PC-3 (cell line): ENCODE measurements around the gene NKIRAS1. TPM values are rescaled to one million over a fixed set of nuclear protein-coding genes. Genes with fewer than 3 reads are reported as not detected.

ENCODE experiments used
- ATAC-seq: fragments of 200-7000 bp; cut with Tn5 transposase; 2 replicates; pipeline ENCODE4 v1.9.1; 2020; ENCODE audit warnings: mild to moderate bottlenecking, moderate library complexity
- BruUV-seq: library from RNA; stranded (reverse); fragments of 400-500 nt; replicated peaks from 2 replicates; lab custom pipeline; 2021; lab: Mats Ljungman, UMichigan
- CTCF ChIA-PET: fragments of 300-600 bp; sonication (Branson Sonifier 250); formaldehyde crosslinking; loops from one replicate; lab custom pipeline; 2022; ENCODE audit warnings: antibody characterized with exemption; lab: Charles Lee
- POLR2A ChIA-PET: fragments of 300-600 bp; sonication (Branson Sonifier 250); formaldehyde crosslinking; loops from one replicate; lab custom pipeline; 2022; ENCODE audit warnings: antibody characterized with exemption; ENCODE audit not compliant: unreplicated experiment; lab: Charles Lee
- DNase-seq: peaks from one replicate; pipeline ENCODE4 v3.0.0-alpha.2; 2015
- H2AFZ ChIP-seq: fragments of 300-600 bp; sonication (generic); 2 replicates; pipeline ENCODE4 v1.6.0; 2016; ENCODE audit warnings: antibody characterized with exemption, low read length
- H3F3A ChIP-seq: fragments of 300-600 bp; sonication (generic); one replicate; pipeline ENCODE4 v1.6.0; 2017; ENCODE audit warnings: antibody characterized with exemption, low read length, control low read depth, mild to moderate bottlenecking; ENCODE audit not compliant: unreplicated experiment
- H3K27ac ChIP-seq: fragments of 300-600 bp; sonication (generic); 2 replicates; pipeline ENCODE4 v1.5.1; 2016; ENCODE audit warnings: mild to moderate bottlenecking, low read length
- H3K27me3 ChIP-seq: fragments of 300-600 bp; sonication (generic); 2 replicates; pipeline ENCODE4 v1.6.1; 2016; ENCODE audit warnings: low read length, mixed read lengths
- H3K36me3 ChIP-seq: fragments of 300-600 bp; sonication (generic); 2 replicates; pipeline ENCODE4 v1.6.1; 2016; ENCODE audit warnings: low read depth, mixed run types, low read length, mixed read lengths
- H3K4me1 ChIP-seq: fragments of 300-600 bp; sonication (generic); 2 replicates; pipeline ENCODE4 v1.5.1; 2016; ENCODE audit warnings: low read length; ENCODE audit not compliant: insufficient read depth
- H3K4me2 ChIP-seq: fragments of 300-600 bp; sonication (generic); 2 replicates; pipeline ENCODE4 v1.6.0; 2016; ENCODE audit warnings: low read length
- H3K4me3 ChIP-seq: fragments of 300-600 bp; sonication (generic); 2 replicates; pipeline ENCODE4 v1.5.1; 2016; ENCODE audit warnings: mild to moderate bottlenecking, low read length, mixed read lengths
- H3K79me2 ChIP-seq: fragments of 300-600 bp; sonication (generic); 2 replicates; pipeline ENCODE4 v1.6.1; 2017; ENCODE audit warnings: low read length, mixed read lengths
- H3K9ac ChIP-seq: fragments of 300-600 bp; sonication (generic); 2 replicates; pipeline ENCODE4 v1.6.0; 2016; ENCODE audit warnings: mild to moderate bottlenecking, low read length
- H3K9me2 ChIP-seq: fragments of 300-600 bp; sonication (generic); replicated peaks from 2 replicates; pipeline ENCODE4 v1.6.1; 2016; ENCODE audit warnings: mixed run types, low read length, mixed read lengths
- H3K9me3 ChIP-seq: fragments of 300-600 bp; sonication (generic); 2 replicates; pipeline ENCODE4 v1.6.1; 2016; ENCODE audit warnings: low read length, mixed read lengths
- H4K20me1 ChIP-seq: fragments of 300-600 bp; sonication (generic); 2 replicates; pipeline ENCODE4 v1.6.1; 2016; ENCODE audit warnings: low read length, mixed read lengths
- CTCF ChIP-seq: fragments of 300-600 bp; sonication (generic); conservative IDR thresholded peaks from 2 replicates; pipeline ENCODE4 v1.5.1; 2017; ENCODE audit warnings: antibody characterized with exemption, low read depth, mild to moderate bottlenecking, low read length
- EZH2 ChIP-seq: fragments of 300-600 bp; sonication (generic); IDR thresholded peaks from one replicate; pipeline ENCODE4 v1.6.1; 2017; ENCODE audit warnings: antibody characterized with exemption, mild to moderate bottlenecking, low read length; ENCODE audit not compliant: unreplicated experiment
- EZH2phosphoT487 ChIP-seq: fragments of 300-600 bp; sonication (generic); IDR thresholded peaks from 2 replicates; pipeline ENCODE4 v1.6.1; 2018; ENCODE audit warnings: mild to moderate bottlenecking, antibody characterized with exemption, low read length, borderline replicate concordance
- intact Hi-C: fragments of 100-400 bp; cut with micrococcal nuclease; formaldehyde crosslinking; loops from 2 replicates; pipeline ENCODE4 v1.9.0; 2023
- total RNA-seq: library from RNA; depleted of rRNA; stranded (reverse); fragments of >200 nt; gene quantifications from 2 replicates; pipeline ENCODE4 v1.2.3, GENCODE V29; 2014

NKIRAS1 gene
- total RNA-seq, 1 experiment from 2014 or later, result 14.9 TPM

- H4K20me1 ChIP-seq, result peaks cover 37% of the 10 kb centered on the region
- POLR2A ChIA-PET, result interaction anchor here (0.7 kb wide), 1 partner anchor 52 kb away, joined by 4 read pairs; the partner anchor contains the start of genes NKIRAS1 and RPL15
- no peaks in the 10 kb centered on the region for H3K9me3 ChIP-seq
- no TSS peak for BruUV-seq
- no peak overlapping the region for H2AFZ ChIP-seq
- no peak for DNase-seq
- H3K4me1 ChIP-seq, result 0 out of 2 replicates have a peak, but pooled peaks cover 9% of the 10 kb centered on the region
- H3K9me2 ChIP-seq, result no peaks in the 10 kb centered on the region
- H3K27ac ChIP-seq, result no peak overlapping the region
- CTCF ChIA-PET, result no interaction called here
- no peak overlapping the region for H3K4me2 ChIP-seq
- no peak overlapping the region for H3K4me3 ChIP-seq
- no peaks in the 10 kb centered on the region for H3F3A ChIP-seq
- peaks cover 87% of the 10 kb centered on the region for H3K79me2 ChIP-seq
- H3K36me3 ChIP-seq, result peaks cover 3% of the 10 kb centered on the region; the same call in 1 of the 2 replicates
- intact Hi-C loops, result loop anchor here (5.0 kb wide), 1 partner anchor 58 kb away; the partner anchor contains the start of gene UBE2E1
- TF ChIP-seq EZH2, result no peak
- TF ChIP-seq EZH2phosphoT487, result no peak
- TF ChIP-seq CTCF, result no peak
- ATAC-seq, result no peak
- no peak overlapping the region for H3K9ac ChIP-seq
- no peaks in the 10 kb centered on the region for H3K27me3 ChIP-seq
These were observed 51.9 kb downstream of the NKIRAS1 start for GRCh38 chr3:23864931-23865330.

- Histone ChIP-seq H3K9ac (no peak overlapping the region), H3K36me3 (peaks cover 3% of the 10 kb centered on the region; the same call in 1 of the 2 replicates), H3K79me2 (peaks cover 91% of the 10 kb centered on the region), H3K9me3 (no peaks in the 10 kb centered on the region), H2AFZ (no peak overlapping the region), H3K9me2 (no peaks in the 10 kb centered on the region), H3K27me3 (no peaks in the 10 kb centered on the region), H4K20me1 (peaks cover 50% of the 10 kb centered on the region), H3K4me1 (peaks cover 21% of the 10 kb centered on the region), H3K4me2 (no peak overlapping the region), H3K27ac (no peak overlapping the region), H3F3A (no peaks in the 10 kb centered on the region), H3K4me3 (no peak overlapping the region)
- no TSS peak for BruUV-seq
- no peak for TF ChIP-seq EZH2
- no peak for TF ChIP-seq CTCF
- DNase-seq, result peak; percentile 42
- POLR2A ChIA-PET, result no interaction called here
- ATAC-seq, result peak; percentile 7; the same call in 1 of the 2 replicates
- CTCF ChIA-PET, result no interaction called here
- intact Hi-C loops, result no loop called here
These were observed 53.7 kb downstream of the NKIRAS1 start for GRCh38 chr3:23863060-23863459.

- no peaks in the 10 kb centered on the region for H3K9me3 ChIP-seq
- no peak overlapping the region for H3K4me2 ChIP-seq
- no peak overlapping the region for H3K4me3 ChIP-seq
- peaks cover 94% of the 10 kb centered on the region for H3K79me2 ChIP-seq
- DNase-seq (no peak), ATAC-seq (no peak)
- H3F3A ChIP-seq, result no peaks in the 10 kb centered on the region
- no peak overlapping the region for H3K27ac ChIP-seq
- CTCF ChIA-PET, result no interaction called here
- no peaks in the 10 kb centered on the region for H3K27me3 ChIP-seq
- H3K9me2 ChIP-seq, result no peaks in the 10 kb centered on the region
- peaks cover 45% of the 10 kb centered on the region for H4K20me1 ChIP-seq
- TF ChIP-seq CTCF (no peak), EZH2phosphoT487 (no peak), EZH2 (no peak)
- peaks cover 3% of the 10 kb centered on the region; the same call in 1 of the 2 replicates for H3K36me3 ChIP-seq
- no peak overlapping the region for H2AFZ ChIP-seq
- POLR2A ChIA-PET, result no interaction called here
- intact Hi-C loops, result no loop called here
- BruUV-seq, result no TSS peak
- H3K9ac ChIP-seq, result no peak overlapping the region
- H3K4me1 ChIP-seq, result peaks cover 21% of the 10 kb centered on the region
These were observed 55.1 kb downstream of the NKIRAS1 start for GRCh38 chr3:23861689-23862088.
